Suprapubic skin (tissue), 3 donors: Measurements from ENCODE around the gene OR2M3.

ENCODE experiments used
- POLR2A ChIP-seq, 2 donors: fragments of 450-650 bp; IDR thresholded peaks; one replicate each; pipeline ENCODE4 v1.6.1; 2017; ENCODE audit warnings: antibody characterized with exemption in 2 of 2, mild to moderate bottlenecking in 2 of 2, moderate library complexity in 2 of 2
- TF ChIP-seq, protein P1 (sequence below), 2 donors: fragments of 200-600 bp in 1 of 2; fragments of 450-650 bp in 1 of 2; sonication (generic) in 1 of 2; IDR thresholded peaks; one replicate each; pipeline ENCODE4 v1.5.1; 2016 to 2019; ENCODE audit warnings: antibody characterized with exemption in 2 of 2, mild to moderate bottlenecking in 1 of 2, moderate library complexity in 1 of 2

DNA sequence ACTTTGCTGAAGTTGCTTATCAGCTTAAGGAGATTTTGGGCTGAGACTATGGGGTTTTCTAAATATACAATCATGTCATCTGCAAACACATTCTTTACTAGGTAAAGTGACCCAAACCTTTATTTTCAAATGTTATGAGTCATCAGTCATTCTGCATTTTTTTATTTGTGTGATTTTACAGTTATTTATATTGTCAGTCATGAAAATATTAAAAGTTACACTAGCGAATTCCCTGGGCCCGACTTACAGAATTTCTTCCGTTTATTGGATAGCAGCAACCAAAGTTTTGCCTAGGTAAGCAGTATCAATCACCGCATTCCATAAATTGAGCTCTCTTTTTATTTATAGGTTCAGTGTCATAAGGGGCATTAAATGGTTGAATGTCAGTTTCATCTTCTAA lies 38.3 kb upstream of the OR2M3 start:
- TF ChIP-seq, protein P1, sequence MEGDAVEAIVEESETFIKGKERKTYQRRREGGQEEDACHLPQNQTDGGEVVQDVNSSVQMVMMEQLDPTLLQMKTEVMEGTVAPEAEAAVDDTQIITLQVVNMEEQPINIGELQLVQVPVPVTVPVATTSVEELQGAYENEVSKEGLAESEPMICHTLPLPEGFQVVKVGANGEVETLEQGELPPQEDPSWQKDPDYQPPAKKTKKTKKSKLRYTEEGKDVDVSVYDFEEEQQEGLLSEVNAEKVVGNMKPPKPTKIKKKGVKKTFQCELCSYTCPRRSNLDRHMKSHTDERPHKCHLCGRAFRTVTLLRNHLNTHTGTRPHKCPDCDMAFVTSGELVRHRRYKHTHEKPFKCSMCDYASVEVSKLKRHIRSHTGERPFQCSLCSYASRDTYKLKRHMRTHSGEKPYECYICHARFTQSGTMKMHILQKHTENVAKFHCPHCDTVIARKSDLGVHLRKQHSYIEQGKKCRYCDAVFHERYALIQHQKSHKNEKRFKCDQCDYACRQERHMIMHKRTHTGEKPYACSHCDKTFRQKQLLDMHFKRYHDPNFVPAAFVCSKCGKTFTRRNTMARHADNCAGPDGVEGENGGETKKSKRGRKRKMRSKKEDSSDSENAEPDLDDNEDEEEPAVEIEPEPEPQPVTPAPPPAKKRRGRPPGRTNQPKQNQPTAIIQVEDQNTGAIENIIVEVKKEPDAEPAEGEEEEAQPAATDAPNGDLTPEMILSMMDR (IDR thresholded peaks at IDR 0.05): no peak
- TF ChIP-seq POLR2A (IDR thresholded peaks at IDR 0.05): no peak
